Activated naive CD8-positive, alpha-beta T cell treated with anti-CD3 and anti-CD28 coated beads for 36 hours (primary cell): ENCODE data around the gene PHACTR4. TPM values are rescaled to one million over a fixed set of nuclear protein-coding genes. Genes with fewer than 3 reads are reported as not detected.
"Not testable (repeated sequence)": the region's sequence is repeated elsewhere in the genome, so short reads cannot be mapped to it uniquely, and the experiment has no call there.

ENCODE experiments used
- DNase-seq: peaks from one replicate; pipeline ENCODE4 v3.0.0; 2021
- H3K27ac Mint-ChIP-seq: one replicate; pipeline ENCODE4 v1.8.0; 2022; ENCODE audit warnings: mild to moderate bottlenecking, moderate library complexity, mixed read lengths
- H3K27me3 Mint-ChIP-seq: one replicate; pipeline ENCODE4 v1.8.0; 2022; ENCODE audit warnings: mild to moderate bottlenecking, mixed read lengths
- H3K36me3 Mint-ChIP-seq: one replicate; pipeline ENCODE4 v1.8.0; 2021; ENCODE audit warnings: mild to moderate bottlenecking, mixed read lengths
- H3K4me1 Mint-ChIP-seq: one replicate; pipeline ENCODE4 v1.8.0; 2021; ENCODE audit warnings: mixed read lengths
- H3K4me3 Mint-ChIP-seq: one replicate; pipeline ENCODE4 v1.8.0; 2022; ENCODE audit warnings: mild to moderate bottlenecking, moderate library complexity, mixed read lengths
- H3K9me3 Mint-ChIP-seq: one replicate; pipeline ENCODE4 v1.8.0; 2022; ENCODE audit warnings: mixed read lengths
- total RNA-seq, 2 experiments: library from RNA; stranded (reverse); gene quantifications; one replicate each; pipeline ENCODE4 v1.2.3, GENCODE V29; 2021

Gene PHACTR4
- total RNA-seq, 2 experiments from 2014 or later, result 23.9 TPM

- H3K9me3 Mint-ChIP-seq, result no peaks in the 10 kb centered on the region
- peaks cover 23% of the 10 kb centered on the region for H3K4me1 Mint-ChIP-seq
- DNase-seq, result no peak
- no peaks in the 10 kb centered on the region for H3K27me3 Mint-ChIP-seq
- peak overlapping the region; percentile 71 for H3K4me3 Mint-ChIP-seq
- peak overlapping the region; percentile 75 for H3K27ac Mint-ChIP-seq
- peaks cover 2% of the 10 kb centered on the region for H3K36me3 Mint-ChIP-seq
Measured at GRCh38 chr1:28437924-28438699, 68.6 kb downstream of the PHACTR4 start.

GRCh38 chr1:28439320-28439719, 69.8 kb downstream of the PHACTR4 start:
- Mint-ChIP-seq H3K4me3 (no peak overlapping the region), H3K27ac (peak overlapping the region; percentile 56), H3K4me1 (peaks cover 23% of the 10 kb centered on the region), H3K36me3 (peaks cover 11% of the 10 kb centered on the region), H3K9me3 (peaks cover 4% of the 10 kb centered on the region), H3K27me3 (no peaks in the 10 kb centered on the region)
- DNase-seq, result no peak

- Mint-ChIP-seq H3K27ac (no peak overlapping the region), H3K27me3 (no peaks in the 10 kb centered on the region), H3K4me1 (peaks cover 23% of the 10 kb centered on the region), H3K36me3 (peaks cover 11% of the 10 kb centered on the region), H3K9me3 (peaks cover 4% of the 10 kb centered on the region), H3K4me3 (no peak overlapping the region)
- no peak for DNase-seq
Measured at GRCh38 chr1:28441674-28442073, 72.1 kb downstream of the PHACTR4 start.

DNA sequence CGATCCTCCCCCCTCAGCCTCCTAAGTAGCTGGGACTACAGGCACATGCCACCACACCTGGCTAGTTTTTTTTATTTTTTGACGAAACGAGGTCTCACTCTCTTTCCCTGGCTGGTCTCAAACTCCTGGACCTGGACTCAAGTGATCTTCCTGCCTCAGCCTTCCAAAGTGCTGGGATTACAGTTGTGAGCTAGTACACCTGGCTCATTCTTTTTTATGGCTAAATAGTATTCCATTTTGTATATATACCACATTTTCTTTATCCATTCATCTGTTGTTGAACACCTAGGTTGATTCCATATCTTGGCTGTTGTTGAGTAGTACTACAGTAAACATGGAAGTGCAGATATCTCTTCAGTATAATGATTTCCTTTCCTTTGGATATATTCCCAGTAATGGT, 74.0 kb downstream of the PHACTR4 start:
- Mint-ChIP-seq H3K4me1 (peaks cover 20% of the 10 kb centered on the region), H3K27ac (no peak overlapping the region), H3K9me3 (peaks cover 4% of the 10 kb centered on the region), H3K36me3 (peaks cover 9% of the 10 kb centered on the region), H3K4me3 (no peak overlapping the region), H3K27me3 (no peaks in the 10 kb centered on the region)
- DNase-seq, result no peak

DNA sequence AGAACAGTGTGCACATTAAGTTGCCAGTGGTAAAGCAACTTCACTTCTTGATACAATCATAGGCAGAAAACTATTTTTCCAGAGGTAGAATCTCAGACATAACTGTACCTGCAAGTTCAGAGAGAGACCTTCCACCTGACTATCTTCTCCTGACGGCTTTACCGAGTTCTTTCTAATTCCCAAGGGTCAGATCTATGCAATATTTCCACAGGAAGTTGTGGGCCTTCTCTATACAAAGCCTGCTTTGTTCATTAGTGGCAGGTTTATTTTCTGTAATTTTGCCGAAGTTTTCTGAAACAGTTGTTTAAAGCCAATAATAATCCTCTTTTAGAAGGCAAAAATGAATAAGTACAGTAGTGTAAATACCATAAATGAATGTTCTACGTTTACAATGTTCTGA, 78.1 kb downstream of the PHACTR4 start:
- Mint-ChIP-seq H3K27ac (no peak overlapping the region), H3K27me3 (no peaks in the 10 kb centered on the region)

DNA sequence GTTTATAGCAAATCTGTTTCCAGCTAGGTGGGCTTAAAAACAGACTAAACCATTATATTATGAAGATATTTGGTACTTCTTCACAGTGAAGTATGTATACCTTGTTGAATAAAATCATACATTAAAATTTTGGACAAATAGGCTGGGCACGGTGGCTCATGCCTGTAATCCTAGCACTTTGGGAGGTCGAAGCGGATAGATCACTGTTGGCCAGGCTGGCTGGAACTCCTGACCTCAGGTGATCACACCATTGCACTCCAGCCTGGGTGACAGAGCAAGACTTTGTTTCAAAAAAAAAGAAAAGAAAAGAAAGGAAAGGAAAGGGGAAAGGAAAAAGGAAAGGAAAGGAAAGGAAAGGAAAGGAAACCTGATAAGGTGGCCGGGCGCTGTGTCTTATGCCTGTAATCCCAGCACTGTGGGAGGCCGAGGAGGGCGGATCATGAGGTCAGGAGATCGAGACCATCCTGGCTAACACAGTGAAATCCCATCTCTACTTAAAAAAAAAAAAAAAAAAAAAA, 78.6 kb downstream of the PHACTR4 start:
- not testable (repeated sequence) for H3K27me3 Mint-ChIP-seq, H3K27ac Mint-ChIP-seq, H3K9me3 Mint-ChIP-seq, H3K36me3 Mint-ChIP-seq, H3K4me3 Mint-ChIP-seq, DNase-seq
- H3K4me1 Mint-ChIP-seq, result peaks cover 28% of the 10 kb centered on the region

More for the DNA sequence above, 78.1 kb downstream of the PHACTR4 start:
- Mint-ChIP-seq H3K9me3 (peaks cover 4% of the 10 kb centered on the region), H3K36me3 (peaks cover 9% of the 10 kb centered on the region), H3K4me3 (no peak overlapping the region), H3K4me1 (peaks cover 28% of the 10 kb centered on the region)
- no peak for DNase-seq

- DNase-seq, result peak; percentile 58
Measured at GRCh38 chr1:28449904-28450303, 80.4 kb downstream of the PHACTR4 start.

GRCh38 chr1:28450561-28450960, 81.0 kb downstream of the PHACTR4 start:
- DNase-seq, result no peak
- no peaks in the 10 kb centered on the region for H3K27me3 Mint-ChIP-seq
- peaks cover 2% of the 10 kb centered on the region for H3K36me3 Mint-ChIP-seq
- H3K4me3 Mint-ChIP-seq, result no peak overlapping the region
- no peak overlapping the region for H3K27ac Mint-ChIP-seq
- H3K4me1 Mint-ChIP-seq, result peaks cover 31% of the 10 kb centered on the region
- no peaks in the 10 kb centered on the region for H3K9me3 Mint-ChIP-seq

More at GRCh38 chr1:28449904-28450303, 80.4 kb downstream of the PHACTR4 start:
- Mint-ChIP-seq H3K4me1 (peaks cover 28% of the 10 kb centered on the region), H3K9me3 (no peaks in the 10 kb centered on the region), H3K27me3 (no peaks in the 10 kb centered on the region), H3K36me3 (peaks cover 2% of the 10 kb centered on the region), H3K4me3 (no peak overlapping the region), H3K27ac (peak overlapping the region; percentile 67)

GRCh38 chr1:28451011-28451410, 81.5 kb downstream of the PHACTR4 start:
- Mint-ChIP-seq H3K4me3 (no peak overlapping the region), H3K27ac (no peak overlapping the region)

DNA sequence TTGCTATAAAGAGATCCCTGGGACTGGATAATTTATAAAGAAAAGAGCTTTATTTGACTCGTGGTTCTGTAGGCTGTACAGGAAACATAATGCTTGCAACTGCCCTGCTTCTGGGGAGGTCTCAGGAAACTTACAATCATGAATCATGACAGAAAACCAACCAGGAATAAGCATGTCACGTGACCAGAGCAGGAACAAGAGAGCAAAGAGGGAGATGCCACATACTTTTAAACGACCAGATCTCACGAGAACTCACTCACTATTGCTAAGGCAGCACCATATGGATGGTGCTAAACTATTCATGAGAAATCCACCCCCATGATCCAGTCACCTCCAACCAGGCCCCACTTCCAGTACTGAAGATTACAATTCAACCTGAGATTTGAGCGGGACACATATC, 86.5 kb downstream of the PHACTR4 start:
- no peaks in the 10 kb centered on the region for H3K9me3 Mint-ChIP-seq
- no peak overlapping the region for H3K4me3 Mint-ChIP-seq
- H3K27me3 Mint-ChIP-seq, result no peaks in the 10 kb centered on the region
- H3K27ac Mint-ChIP-seq, result peak overlapping the region; percentile 57
- peaks cover 4% of the 10 kb centered on the region for H3K36me3 Mint-ChIP-seq
- peaks cover 12% of the 10 kb centered on the region for H3K4me1 Mint-ChIP-seq
- no peak for DNase-seq

More at GRCh38 chr1:28451011-28451410, 81.5 kb downstream of the PHACTR4 start:
- DNase-seq, result no peak
- Mint-ChIP-seq H3K36me3 (peaks cover 2% of the 10 kb centered on the region), H3K27me3 (no peaks in the 10 kb centered on the region), H3K9me3 (no peaks in the 10 kb centered on the region), H3K4me1 (peaks cover 34% of the 10 kb centered on the region)

DNA sequence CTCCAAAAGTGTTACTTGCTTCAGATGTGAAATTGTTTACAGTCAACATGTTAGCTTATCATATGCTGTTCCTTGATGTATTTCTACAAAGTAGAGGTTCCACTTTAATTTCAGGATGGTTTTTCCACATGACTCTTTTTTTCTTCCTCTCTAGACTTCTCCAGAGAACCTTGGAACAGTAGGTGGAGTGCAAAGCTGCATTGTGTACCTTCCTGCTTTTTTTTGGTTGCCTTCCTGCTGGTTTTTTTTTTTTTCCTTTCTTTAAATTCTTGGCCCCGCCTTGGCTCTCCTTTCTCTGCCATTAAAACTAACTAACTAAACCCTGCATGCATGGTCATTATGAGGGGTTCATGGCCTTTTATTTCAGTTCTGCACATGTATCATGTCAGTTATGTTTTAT, 88.1 kb downstream of the PHACTR4 start:
- DNase-seq, result no peak
- H3K27me3 Mint-ChIP-seq, result no peaks in the 10 kb centered on the region
- H3K4me1 Mint-ChIP-seq, result peaks cover 14% of the 10 kb centered on the region
- peaks cover 10% of the 10 kb centered on the region for H3K36me3 Mint-ChIP-seq
- no peak overlapping the region for H3K4me3 Mint-ChIP-seq
- no peaks in the 10 kb centered on the region for H3K9me3 Mint-ChIP-seq
- no peak overlapping the region for H3K27ac Mint-ChIP-seq

GRCh38 chr1:28458237-28459228, 89.0 kb downstream of the PHACTR4 start:
- no peaks in the 10 kb centered on the region for H3K9me3 Mint-ChIP-seq
- no peak overlapping the region for H3K27ac Mint-ChIP-seq
- peaks cover 14% of the 10 kb centered on the region for H3K4me1 Mint-ChIP-seq
- no peak for DNase-seq
- H3K27me3 Mint-ChIP-seq, result no peaks in the 10 kb centered on the region
- peaks cover 8% of the 10 kb centered on the region for H3K36me3 Mint-ChIP-seq
- H3K4me3 Mint-ChIP-seq, result no peak overlapping the region

GRCh38 chr1:28466226-28466778, 96.8 kb downstream of the PHACTR4 start:
- H3K27me3 Mint-ChIP-seq, result no peaks in the 10 kb centered on the region

GRCh38 chr1:28470146-28470545, 100.6 kb downstream of the PHACTR4 start:
- no peak overlapping the region for H3K4me3 Mint-ChIP-seq
- H3K36me3 Mint-ChIP-seq, result peaks cover 10% of the 10 kb centered on the region
- no peak for DNase-seq
- H3K9me3 Mint-ChIP-seq, result no peaks in the 10 kb centered on the region
- H3K27me3 Mint-ChIP-seq, result no peaks in the 10 kb centered on the region
- H3K27ac Mint-ChIP-seq, result no peak overlapping the region
- H3K4me1 Mint-ChIP-seq, result peaks cover 3% of the 10 kb centered on the region

More at GRCh38 chr1:28466226-28466778, 96.8 kb downstream of the PHACTR4 start:
- H3K27ac Mint-ChIP-seq, result no peak overlapping the region
- peaks cover 5% of the 10 kb centered on the region for H3K4me1 Mint-ChIP-seq
- DNase-seq, result no peak
- no peak overlapping the region for H3K4me3 Mint-ChIP-seq
- H3K36me3 Mint-ChIP-seq, result peaks cover 20% of the 10 kb centered on the region
- no peaks in the 10 kb centered on the region for H3K9me3 Mint-ChIP-seq

GRCh38 chr1:28479497-28479896, 110.0 kb downstream of the PHACTR4 start:
- not testable (repeated sequence) for H3K27me3 Mint-ChIP-seq, H3K4me3 Mint-ChIP-seq, H3K9me3 Mint-ChIP-seq, H3K27ac Mint-ChIP-seq, DNase-seq, H3K4me1 Mint-ChIP-seq
- H3K36me3 Mint-ChIP-seq, result peaks cover 11% of the 10 kb centered on the region
